ENCODE data around the gene MMP21. TPM values are rescaled to one million over a fixed set of nuclear protein-coding genes. Genes with fewer than 3 reads are reported as not detected.

The MMP21 gene
- total RNA-seq: under 1 TPM; 0.33 to 0.40 TPM
- polyA plus RNA-seq (ENCODE audit: insufficient read length in 2 of 2): under 1 TPM; 0.17 to 0.54 TPM
- long read RNA-seq, donor 1: 0 reads
- long read RNA-seq, donor 2: 0 reads
- long read RNA-seq, donor 3: 0 reads
- long read RNA-seq, donor 4: 0 reads

- no peak for DNase-seq (ENCODE audit: low read depth in 4 of 6, low spot score in 6 of 6)
- H3K36me3 ChIP-seq (ENCODE audit: control insufficient read depth, insufficient read depth, low read length): peaks cover 13% of the 10 kb centered on the region
Measured at GRCh38 chr10:125775491-125776106, at the start of gene MMP21. Gene MMP21, minus strand, starts transcription at chr10:125775821. Its CDS starts 0 bp downstream, at chr10:125775821.

GRCh38 chr10:125824736-125825135 lies 49.1 kb upstream of the MMP21 start:
- no peak for DNase-seq (ENCODE audit: low read depth in 4 of 6, low spot score in 6 of 6)
- Histone ChIP-seq H3K4me3 (ENCODE audit: low read depth, low read length) (no peak overlapping the region), H3K9me3 (ENCODE audit: control insufficient read depth, insufficient read depth, low read length) (no peaks in the 10 kb centered on the region), H3K4me1 (ENCODE audit: control insufficient read depth, insufficient read depth, low read length) (peaks cover 14% of the 10 kb centered on the region), H3K27ac (ENCODE audit: low read depth, low read length) (no peak overlapping the region), H3K27me3 (ENCODE audit: control insufficient read depth, insufficient read depth, low read length) (no peaks in the 10 kb centered on the region), H3K36me3 (ENCODE audit: control insufficient read depth, insufficient read depth, low read length) (peaks cover 18% of the 10 kb centered on the region)
- 92% methylated on average over 1 of the region's 1 CpG for WGBS (ENCODE audit: insufficient coverage)

More at GRCh38 chr10:125775491-125776106, at the start of gene MMP21:
- 94% methylated on average over 23 of the region's 26 CpGs for WGBS (ENCODE audit: insufficient coverage)
- H3K4me1 ChIP-seq (ENCODE audit: control insufficient read depth, insufficient read depth, low read length): peaks cover 8% of the 10 kb centered on the region
- no peaks in the 10 kb centered on the region for H3K27me3 ChIP-seq (ENCODE audit: control insufficient read depth, insufficient read depth, low read length)
- no peaks in the 10 kb centered on the region for H3K9me3 ChIP-seq (ENCODE audit: control insufficient read depth, insufficient read depth, low read length)
- H3K27ac ChIP-seq (ENCODE audit: low read depth, low read length): no peak within 1 kb of the TSS
- no peak within 1 kb of the TSS for H3K4me3 ChIP-seq (ENCODE audit: low read depth, low read length)

- WGBS (ENCODE audit: insufficient coverage): 0% methylated on average over 19 of the region's 20 CpGs
- H3K27me3 ChIP-seq (ENCODE audit: control insufficient read depth, insufficient read depth, low read length): no peaks in the 10 kb centered on the region
- DNase-seq (ENCODE audit: low read depth in 4 of 6, low spot score in 6 of 6): no peak
- peaks cover 18% of the 10 kb centered on the region for H3K36me3 ChIP-seq (ENCODE audit: control insufficient read depth, insufficient read depth, low read length)
- H3K4me1 ChIP-seq (ENCODE audit: control insufficient read depth, insufficient read depth, low read length): peaks cover 14% of the 10 kb centered on the region
- H3K27ac ChIP-seq (ENCODE audit: low read depth, low read length): no peak overlapping the region
- no peaks in the 10 kb centered on the region for H3K9me3 ChIP-seq (ENCODE audit: control insufficient read depth, insufficient read depth, low read length)
- peak overlapping the region; percentile 88 for H3K4me3 ChIP-seq (ENCODE audit: low read depth, low read length)
Measured at GRCh38 chr10:125823663-125824251, 48.1 kb upstream of the MMP21 start.

GRCh38 chr10:125822878-125823662 lies 47.4 kb upstream of the MMP21 start, which contains the start of the genes BCCIP and UROS:
Gene BCCIP, plus strand, starts transcription at chr10:125823546. Its CDS starts 12 bp downstream, at chr10:125823558.
Gene UROS, minus strand, starts transcription at chr10:125823258. Its CDS starts 6,759 bp downstream, at chr10:125816499.
- Histone ChIP-seq H3K4me1 (ENCODE audit: control insufficient read depth, insufficient read depth, low read length) (peaks cover 14% of the 10 kb centered on the region), H3K9me3 (ENCODE audit: control insufficient read depth, insufficient read depth, low read length) (no peaks in the 10 kb centered on the region), H3K36me3 (ENCODE audit: control insufficient read depth, insufficient read depth, low read length) (peaks cover 11% of the 10 kb centered on the region), H3K27ac (ENCODE audit: low read depth, low read length) (peak within 1 kb of the TSS; percentile 87), H3K4me3 (ENCODE audit: low read depth, low read length) (peak within 1 kb of the TSS; percentile 88), H3K27me3 (ENCODE audit: control insufficient read depth, insufficient read depth, low read length) (no peaks in the 10 kb centered on the region)
- DNase-seq (ENCODE audit: low read depth in 4 of 6, low spot score in 6 of 6): peak; percentile 83 to 98 (median 90)
- under 1% methylated on average over 74 of the region's 74 CpGs for WGBS (ENCODE audit: insufficient coverage)

- H3K27ac ChIP-seq (ENCODE audit: low read depth, low read length): no peak overlapping the region
- no peak for DNase-seq (ENCODE audit: low read depth in 4 of 6, low spot score in 6 of 6)
- no peaks in the 10 kb centered on the region for H3K9me3 ChIP-seq (ENCODE audit: control insufficient read depth, insufficient read depth, low read length)
- H3K4me3 ChIP-seq (ENCODE audit: low read depth, low read length): no peak overlapping the region
- H3K36me3 ChIP-seq (ENCODE audit: control insufficient read depth, insufficient read depth, low read length): peaks cover 1% of the 10 kb centered on the region
- peaks cover 14% of the 10 kb centered on the region for H3K4me1 ChIP-seq (ENCODE audit: control insufficient read depth, insufficient read depth, low read length)
- H3K27me3 ChIP-seq (ENCODE audit: control insufficient read depth, insufficient read depth, low read length): no peaks in the 10 kb centered on the region
- WGBS (ENCODE audit: insufficient coverage): no CpG with 5 or more reads among the region's 1 CpG
Measured at GRCh38 chr10:125820701-125821100, 45.1 kb upstream of the MMP21 start.

GRCh38 chr10:125817337-125817946 lies 41.8 kb upstream of the MMP21 start:
- Histone ChIP-seq H3K36me3 (ENCODE audit: control insufficient read depth, insufficient read depth, low read length) (peaks cover 13% of the 10 kb centered on the region), H3K4me3 (ENCODE audit: low read depth, low read length) (no peak overlapping the region), H3K4me1 (ENCODE audit: control insufficient read depth, insufficient read depth, low read length) (peaks cover 8% of the 10 kb centered on the region), H3K27me3 (ENCODE audit: control insufficient read depth, insufficient read depth, low read length) (no peaks in the 10 kb centered on the region), H3K9me3 (ENCODE audit: control insufficient read depth, insufficient read depth, low read length) (no peaks in the 10 kb centered on the region), H3K27ac (ENCODE audit: low read depth, low read length) (no peak overlapping the region)
- DNase-seq (ENCODE audit: low read depth in 4 of 6, low spot score in 6 of 6): no peak
- WGBS (ENCODE audit: insufficient coverage): 92% methylated on average over 2 of the region's 6 CpGs

- no peak overlapping the region for H3K4me3 ChIP-seq (ENCODE audit: low read depth, low read length)
- no peak for DNase-seq (ENCODE audit: low read depth in 4 of 6, low spot score in 6 of 6)
- no peaks in the 10 kb centered on the region for H3K27me3 ChIP-seq (ENCODE audit: control insufficient read depth, insufficient read depth, low read length)
- H3K36me3 ChIP-seq (ENCODE audit: control insufficient read depth, insufficient read depth, low read length): peaks cover 13% of the 10 kb centered on the region
- no peak overlapping the region for H3K27ac ChIP-seq (ENCODE audit: low read depth, low read length)
- no peaks in the 10 kb centered on the region for H3K4me1 ChIP-seq (ENCODE audit: control insufficient read depth, insufficient read depth, low read length)
- no peaks in the 10 kb centered on the region for H3K9me3 ChIP-seq (ENCODE audit: control insufficient read depth, insufficient read depth, low read length)
- WGBS (ENCODE audit: insufficient coverage): no CpG with 5 or more reads among the region's 4 CpGs
Measured at GRCh38 chr10:125816548-125816947, 40.9 kb upstream of the MMP21 start.

DNA sequence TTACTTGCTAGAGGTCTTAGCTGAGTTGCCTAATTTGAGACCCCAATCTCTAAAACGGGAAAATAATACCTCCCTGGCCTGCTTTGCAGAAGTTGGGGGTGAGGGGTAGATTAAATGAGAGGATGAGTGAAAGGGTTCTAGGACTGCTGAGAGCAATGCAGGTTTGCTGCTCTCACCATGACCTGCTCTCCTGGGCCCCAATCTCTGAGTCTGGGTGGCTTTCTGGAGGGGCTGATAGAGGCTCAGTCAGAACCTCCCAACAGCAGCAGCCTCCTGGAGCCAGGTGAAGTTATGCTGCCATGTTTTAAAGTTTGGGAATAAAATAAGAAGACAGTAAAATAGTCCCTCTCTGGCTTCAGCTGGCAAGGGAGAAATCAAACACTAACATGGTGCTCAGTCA lies 40.1 kb upstream of the MMP21 start:
- no CpG with 5 or more reads among the region's 1 CpG for WGBS (ENCODE audit: insufficient coverage)
- no peaks in the 10 kb centered on the region for H3K4me1 ChIP-seq (ENCODE audit: control insufficient read depth, insufficient read depth, low read length)
- peaks cover 13% of the 10 kb centered on the region for H3K36me3 ChIP-seq (ENCODE audit: control insufficient read depth, insufficient read depth, low read length)
- H3K27ac ChIP-seq (ENCODE audit: low read depth, low read length): no peak overlapping the region
- no peaks in the 10 kb centered on the region for H3K9me3 ChIP-seq (ENCODE audit: control insufficient read depth, insufficient read depth, low read length)
- H3K4me3 ChIP-seq (ENCODE audit: low read depth, low read length): no peak overlapping the region
- no peaks in the 10 kb centered on the region for H3K27me3 ChIP-seq (ENCODE audit: control insufficient read depth, insufficient read depth, low read length)
- DNase-seq (ENCODE audit: low read depth in 4 of 6, low spot score in 6 of 6): no peak

- Histone ChIP-seq H3K4me3 (ENCODE audit: low read depth, low read length) (no peak overlapping the region), H3K4me1 (ENCODE audit: control insufficient read depth, insufficient read depth, low read length) (no peaks in the 10 kb centered on the region), H3K27me3 (ENCODE audit: control insufficient read depth, insufficient read depth, low read length) (no peaks in the 10 kb centered on the region), H3K27ac (ENCODE audit: low read depth, low read length) (no peak overlapping the region), H3K36me3 (ENCODE audit: control insufficient read depth, insufficient read depth, low read length) (peaks cover 18% of the 10 kb centered on the region), H3K9me3 (ENCODE audit: control insufficient read depth, insufficient read depth, low read length) (no peaks in the 10 kb centered on the region)
- no CpG with 5 or more reads among the region's 1 CpG for WGBS (ENCODE audit: insufficient coverage)
- DNase-seq (ENCODE audit: low read depth in 4 of 6, low spot score in 6 of 6): peak in 1 of 6 donors; percentile 66
Measured at GRCh38 chr10:125812128-125812750, 36.6 kb upstream of the MMP21 start.

Data from spinal cord (tissue), 10 donors.